Endodermal cell (in vitro differentiated cells): Measurements from ENCODE around the gene SLC25A39. TPM values are rescaled to one million over a fixed set of nuclear protein-coding genes. Genes with fewer than 3 reads are reported as not detected.

Source experiments
- DNase-seq: peaks from one replicate; pipeline ENCODE4 v3.0.0-alpha.2; 2017
- H3K27ac ChIP-seq: 2 replicates; pipeline ENCODE4 v1.5.1; 2013; ENCODE audit warnings: mild to moderate bottlenecking, low read depth, low read length, moderate library complexity
- H3K27me3 ChIP-seq: 2 replicates; pipeline ENCODE4 v1.6.1; 2013; ENCODE audit warnings: mild to moderate bottlenecking, low read length, moderate library complexity; ENCODE audit not compliant: insufficient read depth, control insufficient read depth, poor library complexity, severe bottlenecking
- H3K36me3 ChIP-seq: 2 replicates; pipeline ENCODE4 v1.7.0; 2013; ENCODE audit warnings: mild to moderate bottlenecking, low read length, moderate library complexity; ENCODE audit not compliant: control insufficient read depth, insufficient read depth
- H3K4me1 ChIP-seq: one replicate; pipeline ENCODE4 v1.7.0; 2013; ENCODE audit warnings: low read length; ENCODE audit not compliant: control insufficient read depth, insufficient read depth
- H3K4me3 ChIP-seq: 2 replicates; pipeline ENCODE4 v1.5.1; 2013; ENCODE audit warnings: mild to moderate bottlenecking, low read length, moderate library complexity
- H3K9ac ChIP-seq: 2 replicates; pipeline ENCODE4 v1.6.1; 2013; ENCODE audit warnings: mild to moderate bottlenecking, low read length, moderate library complexity; ENCODE audit not compliant: poor library complexity, severe bottlenecking; ENCODE audit errors: extremely low read depth
- H3K9me3 ChIP-seq: 2 replicates; pipeline ENCODE4 v1.6.1; 2013; ENCODE audit warnings: mild to moderate bottlenecking, low read length, moderate library complexity; ENCODE audit not compliant: control insufficient read depth
- H3K27ac Mint-ChIP-seq: 2 replicates; pipeline ENCODE4 v1.8.0; 2020; ENCODE audit warnings: mixed read lengths
- H3K27me3 Mint-ChIP-seq: 2 replicates; pipeline ENCODE4 v1.8.0; 2021; ENCODE audit warnings: mild to moderate bottlenecking, mixed read lengths; ENCODE audit not compliant: insufficient read depth
- H3K36me3 Mint-ChIP-seq: 2 replicates; pipeline ENCODE4 v1.8.0; 2020; ENCODE audit warnings: low read depth, mixed read lengths
- H3K4me1 Mint-ChIP-seq: 2 replicates; pipeline ENCODE4 v1.8.0; 2020; ENCODE audit warnings: mixed read lengths
- H3K4me3 Mint-ChIP-seq: 2 replicates; pipeline ENCODE4 v1.8.0; 2020; ENCODE audit warnings: mild to moderate bottlenecking, moderate library complexity, mixed read lengths
- H3K9me3 Mint-ChIP-seq: 2 replicates; pipeline ENCODE4 v1.8.0; 2020; ENCODE audit warnings: mild to moderate bottlenecking, mixed read lengths
- WGBS, 2 experiments: methylation state at CpG; one replicate each; pipeline versions ENCODE4 v1.1.5 to v1.1.7; 2013; ENCODE audit warnings: missing lambda C conversion rate in 2 of 2, mixed read lengths in 1 of 2; ENCODE audit not compliant: insufficient coverage in 1 of 2, insufficient read length in 1 of 2; 5-methylcytosine and 5-hydroxymethylcytosine counted together
- total RNA-seq, 2 donors: library from RNA; stranded (reverse); fragmentation: NEBNext Ultra II Directional in 1 of 2; extraction: Animal tissue kit (Norgen Biotek cat#: 25700) in 1 of 2; gene quantifications; 2 replicates in 1 of 2; 3 replicates in 1 of 2; pipeline ENCODE4 v1.2.1, GENCODE V29; 2021
- TF ChIP-seq, protein P1 (sequence below): fragments of 200-600 bp; sonication (generic); conservative IDR thresholded peaks from 2 replicates; pipeline ENCODE4 v1.5.0; 2021; ENCODE audit warnings: antibody characterized with exemption, mild to moderate bottlenecking

SLC25A39 gene
- total RNA-seq, 2 donors from 2014 or later, result 191 to 201 TPM

DNA sequence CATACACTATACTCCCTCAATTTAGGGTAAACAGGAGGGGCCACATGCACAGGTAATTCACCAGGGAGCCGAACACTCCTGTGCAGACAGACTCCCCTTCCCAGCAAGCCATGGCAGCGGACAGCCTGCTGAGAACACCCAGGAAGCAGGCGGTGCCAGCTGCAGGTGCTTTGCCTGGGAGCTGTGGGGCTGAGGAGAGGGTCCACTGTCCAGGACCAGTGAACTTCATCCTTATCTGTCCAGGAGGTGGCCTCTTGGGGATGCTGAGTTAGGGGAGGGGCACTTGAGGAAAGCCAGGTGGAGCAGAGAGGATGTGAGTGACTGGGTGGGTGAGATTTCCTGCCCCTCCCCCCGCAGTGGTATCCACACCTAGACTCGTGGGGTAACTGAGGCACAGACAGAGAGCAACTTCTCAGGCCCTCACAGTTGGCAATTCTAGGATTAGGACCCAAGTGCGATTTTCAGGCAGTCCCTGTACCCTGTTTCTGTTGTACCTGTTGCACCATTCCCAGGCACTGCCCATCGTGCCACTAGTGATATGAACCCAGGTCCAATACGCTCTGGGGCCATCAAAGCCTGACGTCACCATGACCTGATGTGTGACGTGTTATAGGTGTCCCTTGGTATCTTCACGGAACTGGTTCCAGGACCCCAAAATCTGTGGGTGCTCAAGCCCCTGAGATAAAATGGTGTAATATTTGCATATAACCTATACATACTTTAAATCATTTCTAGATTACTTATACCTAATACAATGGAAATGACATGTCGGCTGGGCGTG lies 21.6 kb upstream of the SLC25A39 start:
- TF ChIP-seq, protein P1, sequence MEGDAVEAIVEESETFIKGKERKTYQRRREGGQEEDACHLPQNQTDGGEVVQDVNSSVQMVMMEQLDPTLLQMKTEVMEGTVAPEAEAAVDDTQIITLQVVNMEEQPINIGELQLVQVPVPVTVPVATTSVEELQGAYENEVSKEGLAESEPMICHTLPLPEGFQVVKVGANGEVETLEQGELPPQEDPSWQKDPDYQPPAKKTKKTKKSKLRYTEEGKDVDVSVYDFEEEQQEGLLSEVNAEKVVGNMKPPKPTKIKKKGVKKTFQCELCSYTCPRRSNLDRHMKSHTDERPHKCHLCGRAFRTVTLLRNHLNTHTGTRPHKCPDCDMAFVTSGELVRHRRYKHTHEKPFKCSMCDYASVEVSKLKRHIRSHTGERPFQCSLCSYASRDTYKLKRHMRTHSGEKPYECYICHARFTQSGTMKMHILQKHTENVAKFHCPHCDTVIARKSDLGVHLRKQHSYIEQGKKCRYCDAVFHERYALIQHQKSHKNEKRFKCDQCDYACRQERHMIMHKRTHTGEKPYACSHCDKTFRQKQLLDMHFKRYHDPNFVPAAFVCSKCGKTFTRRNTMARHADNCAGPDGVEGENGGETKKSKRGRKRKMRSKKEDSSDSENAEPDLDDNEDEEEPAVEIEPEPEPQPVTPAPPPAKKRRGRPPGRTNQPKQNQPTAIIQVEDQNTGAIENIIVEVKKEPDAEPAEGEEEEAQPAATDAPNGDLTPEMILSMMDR, result no peak
- Histone ChIP-seq H3K36me3 (peaks cover 4% of the 10 kb centered on the region), H3K27ac (no peak overlapping the region), H3K9ac (no peak overlapping the region), H3K4me3 (peak overlapping the region; percentile 97), H3K4me1 (no peaks in the 10 kb centered on the region), H3K27me3 (peaks cover 20% of the 10 kb centered on the region), H3K9me3 (no peaks in the 10 kb centered on the region)
- Mint-ChIP-seq H3K36me3 (peaks cover 5% of the 10 kb centered on the region), H3K27ac (peak overlapping the region; percentile 94), H3K27me3 (peaks cover 30% of the 10 kb centered on the region), H3K4me3 (peak overlapping the region; percentile 85), H3K9me3 (no peaks in the 10 kb centered on the region), H3K4me1 (peaks cover 9% of the 10 kb centered on the region)
- WGBS, 2 experiments, result 84 to 86% methylated on average over 9 to 13 of the region's 13 CpGs
- no peak for DNase-seq

DNA sequence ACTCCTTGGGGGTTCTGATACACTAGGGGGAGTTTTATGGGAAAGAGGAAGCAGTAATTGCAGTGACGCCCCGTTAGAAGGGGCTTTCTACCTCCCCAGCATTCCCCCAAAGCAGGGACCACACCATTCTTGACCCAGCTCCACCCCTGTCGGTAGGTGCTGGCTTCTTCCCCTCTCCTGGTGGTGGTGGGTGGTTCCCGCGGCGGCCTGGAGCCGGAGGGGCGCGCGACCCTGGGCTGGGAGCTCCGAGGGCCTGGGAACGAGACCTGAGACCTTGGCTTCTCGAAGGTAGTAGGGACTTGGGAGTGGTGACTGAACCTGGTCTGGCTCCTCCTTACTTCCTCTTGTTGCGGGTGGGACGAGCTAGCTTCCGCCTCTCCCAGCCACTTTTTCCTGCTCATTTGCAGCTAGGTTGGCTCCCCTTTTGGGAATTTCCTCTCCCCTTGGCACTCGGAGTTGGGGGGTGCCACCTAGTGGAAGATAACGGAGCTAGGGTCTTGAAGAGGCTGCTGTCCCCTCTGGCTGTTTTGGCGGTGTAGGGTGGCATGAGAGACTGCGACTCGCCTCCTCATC lies 20.9 kb upstream of the SLC25A39 start:
- TF ChIP-seq, protein P1, result peak; percentile 66
- Histone ChIP-seq H3K27me3 (peaks cover 20% of the 10 kb centered on the region), H3K4me3 (peak overlapping the region; percentile 97), H3K9me3 (no peaks in the 10 kb centered on the region), H3K4me1 (no peaks in the 10 kb centered on the region), H3K27ac (no peak overlapping the region), H3K36me3 (no peaks in the 10 kb centered on the region), H3K9ac (peak overlapping the region; percentile 80)
- H3K9me3 Mint-ChIP-seq, result no peaks in the 10 kb centered on the region
- 2 to 3% methylated on average over 6 to 21 of the region's 21 CpGs for WGBS, 2 experiments
- peaks cover 33% of the 10 kb centered on the region for H3K27me3 Mint-ChIP-seq
- H3K27ac Mint-ChIP-seq, result peak overlapping the region; percentile 94
- peaks cover 9% of the 10 kb centered on the region for H3K4me1 Mint-ChIP-seq
- peaks cover 3% of the 10 kb centered on the region for H3K36me3 Mint-ChIP-seq
- peak; percentile 94 for DNase-seq
- peak overlapping the region; percentile 85 for H3K4me3 Mint-ChIP-seq

- Histone ChIP-seq H3K27me3 (peaks cover 20% of the 10 kb centered on the region), H3K36me3 (no peaks in the 10 kb centered on the region), H3K9ac (peak within 1 kb of the TSS; percentile 80), H3K4me3 (peak within 1 kb of the TSS; percentile 97), H3K9me3 (no peaks in the 10 kb centered on the region), H3K4me1 (no peaks in the 10 kb centered on the region), H3K27ac (no peak within 1 kb of the TSS)
- peak within 1 kb of the TSS; percentile 85 for H3K4me3 Mint-ChIP-seq
- H3K27ac Mint-ChIP-seq, result peak within 1 kb of the TSS; percentile 94
- WGBS, 2 experiments, result 0 to 1% methylated on average over 9 to 26 of the region's 26 CpGs
- TF ChIP-seq, protein P1, result no peak
- H3K27me3 Mint-ChIP-seq, result peaks cover 38% of the 10 kb centered on the region
- peaks cover 3% of the 10 kb centered on the region for H3K36me3 Mint-ChIP-seq
- H3K9me3 Mint-ChIP-seq, result no peaks in the 10 kb centered on the region
- peaks cover 9% of the 10 kb centered on the region for H3K4me1 Mint-ChIP-seq
- peak; percentile 100 for DNase-seq
Observed at GRCh38 chr17:44344939-44345453, 20.4 kb upstream of the SLC25A39 start, which contains the start of gene GRN. TSS of gene GRN (plus strand) at chr17:44345302. CDS start at chr17:44349165, 3,863 bp downstream.
